GM18873 (cell line): Measurements from ENCODE around the gene RERE.

ENCODE experiments used
- ATAC-seq: cut with Tn5 transposase; IDR thresholded peaks from one replicate; pipeline ENCODE4 v1.9.1; 2021; ENCODE audit warnings: mild to moderate bottlenecking, moderate library complexity, moderate number of reproducible peaks; ENCODE audit not compliant: unreplicated experiment, low FRiP score

RERE gene

DNA sequence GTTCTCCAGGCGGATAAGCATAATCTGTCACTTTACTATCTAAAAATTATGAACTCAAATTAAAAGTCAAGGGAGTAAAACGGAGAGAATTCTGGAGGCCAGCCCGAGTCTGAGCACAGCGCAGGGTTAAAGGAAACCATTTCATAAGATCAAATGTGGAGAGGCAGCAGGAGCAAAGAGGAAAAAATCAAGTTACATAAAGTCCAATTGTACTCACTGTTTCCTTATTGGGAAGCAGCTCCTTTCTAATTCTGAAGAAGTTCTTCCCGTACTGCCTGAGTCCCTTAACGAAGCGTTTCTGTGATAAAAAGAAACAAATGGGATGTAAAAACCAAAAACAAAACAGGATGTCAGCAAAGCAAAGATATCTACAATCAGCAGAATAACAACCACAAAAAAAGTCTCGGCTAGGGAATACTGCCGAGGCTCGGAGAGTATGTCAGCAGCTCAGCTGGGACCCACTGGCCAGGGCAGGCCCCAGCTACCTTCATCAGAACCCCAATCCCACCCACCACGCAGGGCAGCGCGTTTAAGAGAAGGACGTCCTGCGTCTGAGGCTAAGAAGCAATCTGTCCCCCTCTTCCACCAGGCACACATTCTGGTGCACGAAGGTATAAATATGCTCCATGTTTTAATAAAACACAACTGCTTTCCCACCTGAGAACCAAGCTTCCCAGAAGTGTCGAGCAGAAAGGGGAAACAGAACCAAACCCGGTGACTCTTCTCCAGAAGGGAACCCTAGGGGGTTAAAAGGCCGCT lies 394.8 kb downstream of the RERE start:
- ATAC-seq: no peak

DNA sequence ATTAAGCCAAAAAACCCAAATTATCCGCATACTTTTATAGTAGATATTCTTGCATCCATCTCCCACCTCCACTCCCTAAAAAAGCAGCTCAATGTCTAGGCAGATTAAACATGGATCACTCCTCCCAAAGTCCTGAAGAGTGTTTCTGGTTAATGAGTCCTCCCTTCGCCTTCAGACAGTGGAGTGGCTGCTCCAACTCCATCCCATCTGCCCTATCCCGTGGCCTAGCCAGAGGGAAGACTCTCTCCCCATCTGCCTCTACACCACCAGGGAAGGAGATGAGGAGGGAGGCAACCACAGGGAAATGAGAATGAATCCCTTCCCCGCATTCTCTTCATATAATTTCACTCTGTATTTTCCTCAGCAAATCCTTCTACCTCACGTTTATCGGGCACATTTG lies 395.7 kb downstream of the RERE start:
- ATAC-seq: no peak

- ATAC-seq: no peak
Measured at GRCh38 chr1:8420318-8420717, 397.1 kb downstream of the RERE start.

- no peak for ATAC-seq
Measured at GRCh38 chr1:8419861-8420260, 397.6 kb downstream of the RERE start.

GRCh38 chr1:8419172-8419571 lies 398.3 kb downstream of the RERE start:
- ATAC-seq: no peak

- no peak for ATAC-seq
Measured at GRCh38 chr1:8418301-8418700, 399.1 kb downstream of the RERE start.

DNA sequence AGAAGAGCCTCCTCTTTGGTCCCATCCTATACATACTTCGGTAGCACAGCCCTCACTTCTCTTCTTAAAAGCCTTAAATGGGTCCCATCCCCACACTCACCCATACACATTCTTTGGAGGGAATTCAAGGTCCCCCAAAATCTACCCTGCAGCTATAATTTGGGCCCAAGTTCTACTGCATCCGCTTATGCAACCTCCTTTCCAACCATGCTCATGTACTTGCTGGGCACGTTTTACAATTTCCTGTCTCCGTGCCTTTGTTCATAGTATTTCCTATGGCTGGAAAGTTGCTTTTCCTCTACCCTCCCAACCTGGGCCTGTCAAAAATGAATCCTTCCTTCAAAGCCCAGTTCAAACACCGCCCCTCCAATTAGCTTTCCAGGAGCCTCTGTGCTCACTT lies 399.8 kb downstream of the RERE start:
- no peak for ATAC-seq

DNA sequence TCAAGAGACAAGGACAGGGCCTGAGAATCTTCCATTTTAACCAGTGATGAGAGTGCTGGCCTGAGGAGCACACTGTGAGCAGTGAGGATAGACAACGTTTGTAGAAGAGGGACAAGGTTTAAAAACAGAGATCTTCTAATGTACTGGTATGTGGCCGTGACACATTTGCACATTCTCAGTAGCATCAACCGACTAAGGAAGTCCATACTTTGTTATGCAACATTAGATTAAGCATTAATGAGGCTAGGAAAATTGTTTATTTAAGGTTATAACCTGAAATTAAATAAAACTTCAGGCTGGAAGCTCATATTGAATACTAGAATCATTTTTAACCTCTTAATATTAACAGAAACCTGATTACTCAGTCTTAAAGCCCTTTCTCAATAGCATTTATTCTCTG lies 400.6 kb downstream of the RERE start:
- ATAC-seq: no peak

GRCh38 chr1:8415526-8416278 lies 401.7 kb downstream of the RERE start:
- no peak for ATAC-seq

DNA sequence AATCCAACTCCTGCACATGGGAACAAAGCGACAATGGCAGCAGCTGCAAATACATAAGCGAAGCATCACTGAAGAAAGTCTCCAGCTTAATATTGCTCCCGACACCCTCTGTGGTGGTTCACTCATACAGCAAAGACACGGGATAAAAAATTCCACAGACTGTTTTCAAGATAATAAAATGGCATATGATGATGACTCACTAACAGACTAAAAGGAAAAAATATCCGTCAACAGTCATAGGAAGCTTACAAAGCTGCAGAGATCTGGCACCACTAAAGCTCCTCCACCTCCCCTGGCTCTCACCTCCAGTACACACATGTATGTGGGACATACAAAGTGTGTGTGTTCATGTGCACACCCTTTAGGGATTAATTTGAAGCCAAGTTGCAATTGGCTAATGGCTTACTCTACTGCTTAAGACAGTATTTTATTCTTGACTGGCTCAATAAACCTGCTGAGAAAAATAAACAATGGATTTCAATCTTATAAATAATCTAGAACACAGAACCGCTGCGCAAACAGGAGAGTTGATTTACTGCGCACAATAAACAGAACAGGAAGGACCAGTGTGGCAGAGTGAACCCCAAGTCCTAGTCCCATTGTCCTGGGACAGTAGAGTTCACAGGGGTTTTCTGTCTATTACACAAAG lies 405.1 kb downstream of the RERE start:
- ATAC-seq: no peak

DNA sequence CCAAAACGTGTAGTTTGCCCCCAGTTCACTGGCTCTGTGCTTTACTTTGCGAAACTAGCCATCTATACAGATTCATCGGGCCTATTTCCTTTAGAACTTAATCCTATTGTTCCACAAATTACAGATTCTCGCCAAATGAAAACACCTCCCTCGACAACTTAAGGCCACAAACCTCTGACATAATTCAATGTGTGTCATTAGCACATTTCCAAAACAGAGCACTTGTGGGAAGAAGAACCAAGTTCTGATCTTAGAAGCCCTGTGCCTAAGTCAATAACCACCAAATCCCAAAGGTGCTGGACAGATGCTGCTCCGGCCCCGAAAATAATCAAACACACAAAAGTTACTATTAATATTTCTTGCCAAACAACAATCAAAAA lies 405.6 kb downstream of the RERE start:
- no peak for ATAC-seq

DNA sequence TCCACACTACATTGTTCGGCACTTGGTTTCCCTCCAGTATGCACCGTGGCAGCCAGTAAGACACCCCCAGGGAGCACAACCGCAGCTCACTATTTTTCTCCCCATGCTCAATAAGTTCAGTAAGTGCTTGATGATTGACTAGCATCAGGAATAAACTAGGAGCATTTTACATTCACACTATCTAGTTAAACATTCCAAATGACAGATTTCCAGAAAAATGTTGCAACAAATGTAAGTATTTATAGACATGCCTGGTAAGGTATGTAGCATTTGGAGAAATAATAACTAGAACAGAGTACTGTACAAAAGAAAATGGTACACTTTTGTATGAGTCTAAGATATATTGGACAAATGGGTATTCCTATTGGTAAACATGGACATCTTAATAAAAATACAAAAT lies 406.6 kb downstream of the RERE start:
- no peak for ATAC-seq

- ATAC-seq: no peak
Measured at GRCh38 chr1:8409606-8410005, 407.8 kb downstream of the RERE start.

- ATAC-seq: no peak
Measured at GRCh38 chr1:8409106-8409505, 408.3 kb downstream of the RERE start.

GRCh38 chr1:8408151-8408839 lies 409.1 kb downstream of the RERE start:
- no peak for ATAC-seq

DNA sequence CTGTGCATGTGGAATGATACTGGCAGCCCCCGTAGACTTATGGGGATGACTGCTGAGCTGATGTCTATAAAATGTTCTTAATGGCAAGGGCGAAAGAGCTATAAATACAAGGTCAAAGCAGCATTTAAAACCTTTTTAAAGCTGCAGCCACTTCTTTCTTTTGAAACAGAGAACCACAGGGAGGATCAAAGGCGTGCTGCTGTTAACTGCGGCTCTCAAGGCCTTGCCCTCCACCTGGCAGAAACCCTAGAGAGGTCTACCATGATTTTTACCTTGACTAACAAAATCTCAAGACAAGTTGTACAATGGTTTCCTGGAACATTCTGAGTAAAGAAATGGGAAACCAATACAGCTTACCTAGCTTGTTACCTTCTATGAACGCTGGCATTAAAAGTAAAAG lies 409.8 kb downstream of the RERE start:
- ATAC-seq: no peak

GRCh38 chr1:8406960-8407359 lies 410.5 kb downstream of the RERE start:
- no peak for ATAC-seq

GRCh38 chr1:8406011-8406410 lies 411.4 kb downstream of the RERE start:
- no peak for ATAC-seq

DNA sequence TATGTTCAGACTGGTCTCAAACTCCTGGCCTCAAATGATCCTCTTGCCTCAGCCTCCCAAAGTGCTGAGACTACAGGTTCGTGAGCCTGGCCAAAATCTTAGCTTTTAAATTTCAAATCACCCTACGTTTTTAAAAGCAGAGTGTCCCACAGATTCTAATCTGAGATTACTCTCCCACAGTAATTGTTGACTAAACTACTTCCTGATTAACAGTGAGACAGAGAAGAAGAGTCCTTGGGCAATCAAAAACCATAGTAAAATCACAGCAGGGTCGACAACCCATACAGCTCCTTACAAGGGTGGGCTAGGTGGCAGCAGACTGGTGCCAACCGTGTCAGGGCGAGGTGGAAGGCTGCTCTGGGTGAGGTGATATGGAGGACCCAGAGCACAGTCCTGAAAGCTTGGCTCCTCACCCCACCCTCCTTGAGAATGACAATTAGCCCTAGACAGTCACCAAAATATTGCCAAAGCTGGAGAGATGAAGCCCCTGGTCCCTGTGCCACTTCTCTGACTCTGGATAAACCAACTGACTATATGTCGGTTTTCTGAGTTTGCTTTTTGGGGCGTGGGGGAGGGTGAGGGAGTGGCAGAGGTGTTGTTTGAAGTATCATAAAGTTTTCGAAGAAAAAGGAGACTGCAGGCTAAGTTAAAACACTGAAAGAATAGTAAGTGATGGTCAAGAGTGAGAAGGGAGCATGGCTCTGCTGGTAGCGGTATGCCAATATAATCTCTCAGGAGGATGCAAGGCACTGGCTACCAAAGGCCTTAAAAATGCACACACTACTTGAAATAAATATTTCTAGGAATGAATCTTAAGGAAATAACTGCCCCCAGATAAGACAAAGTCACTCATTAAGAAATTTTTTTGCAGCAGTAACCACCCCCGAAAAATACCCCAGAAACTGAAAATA lies 412.7 kb downstream of the RERE start:
- no peak for ATAC-seq

- ATAC-seq: no peak
Measured at GRCh38 chr1:8402109-8402710, 415.2 kb downstream of the RERE start.
